GM10847 (cell line): ENCODE measurements around the gene VENTX.
A peak's percentile ranks its signal among the peaks of the same experiment; 100 is the strongest.

Experiments used
- POLR2A ChIP-seq: IDR thresholded peaks from 2 replicates; pipeline ENCODE4 v1.6.1; 2011; ENCODE audit not compliant: insufficient read length; ENCODE audit errors: extremely low read depth

The VENTX gene

DNA sequence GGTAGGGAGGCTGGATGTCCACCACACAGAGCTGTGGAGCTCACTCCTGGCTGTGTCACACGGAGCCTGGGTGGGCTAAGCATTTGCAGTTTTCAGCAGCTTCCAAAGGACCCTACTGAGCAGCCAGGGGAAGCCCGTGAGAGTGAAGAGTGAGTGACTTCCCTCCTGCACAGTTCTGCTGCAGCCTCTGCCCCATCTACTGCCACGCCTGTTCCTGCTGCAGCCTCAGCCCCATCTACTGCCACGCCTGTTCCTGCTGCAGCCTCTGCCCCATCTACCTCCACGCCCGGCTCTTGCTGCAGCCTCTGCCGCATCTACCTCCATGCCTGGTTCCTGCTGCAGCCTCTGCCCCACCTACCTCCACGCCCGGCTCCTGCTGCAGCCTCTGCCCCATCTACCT, 26.8 kb downstream of the VENTX start:
- TF ChIP-seq POLR2A, result no peak

- no peak for TF ChIP-seq POLR2A
Measured at GRCh38 chr10:133266056-133266795, 28.6 kb downstream of the VENTX start.

- no peak for TF ChIP-seq POLR2A
Measured at GRCh38 chr10:133267293-133267692, 29.6 kb downstream of the VENTX start.

DNA sequence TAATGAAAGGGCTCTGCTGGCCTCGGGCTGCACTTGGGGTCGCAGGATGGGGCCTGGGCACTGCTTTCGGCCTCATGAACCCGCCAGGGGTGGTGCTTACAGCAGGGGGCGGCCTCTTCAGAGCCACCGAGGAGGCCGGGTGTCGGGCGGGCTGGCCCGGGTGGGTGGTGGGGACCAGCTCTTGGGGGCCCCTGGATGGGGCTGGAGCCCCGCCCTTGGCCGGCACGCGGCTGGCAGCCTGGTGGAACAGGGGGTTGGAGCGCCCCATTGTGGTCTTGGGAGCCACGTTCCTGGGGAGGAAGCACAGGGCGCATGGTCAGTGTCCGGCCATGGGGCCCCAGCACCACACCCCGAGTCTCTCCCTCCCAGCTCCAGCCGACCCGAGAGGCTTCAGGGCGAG, 30.2 kb downstream of the VENTX start:
- TF ChIP-seq POLR2A, result no peak

DNA sequence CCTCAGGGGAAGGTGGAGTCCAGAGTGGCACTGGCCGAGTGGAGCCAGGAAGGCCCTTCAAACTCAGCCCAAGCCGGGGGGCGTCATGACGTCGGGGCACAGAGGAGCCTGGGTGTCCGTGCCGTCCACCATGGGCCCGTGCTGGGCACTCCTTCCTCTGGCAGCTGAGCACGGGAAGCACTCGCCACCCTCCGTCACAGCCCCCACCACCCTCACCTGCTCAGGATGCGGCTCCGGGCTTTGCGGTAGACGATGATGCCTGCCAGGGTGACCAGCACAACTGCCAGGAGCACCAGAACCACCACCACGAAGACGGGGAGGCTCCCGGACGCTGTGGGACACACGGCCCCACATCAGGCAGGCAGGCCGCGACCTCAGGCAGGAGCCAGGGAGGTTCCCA, 30.9 kb downstream of the VENTX start:
- no peak for TF ChIP-seq POLR2A

GRCh38 chr10:133269367-133269766, 31.7 kb downstream of the VENTX start:
- no peak for TF ChIP-seq POLR2A

DNA sequence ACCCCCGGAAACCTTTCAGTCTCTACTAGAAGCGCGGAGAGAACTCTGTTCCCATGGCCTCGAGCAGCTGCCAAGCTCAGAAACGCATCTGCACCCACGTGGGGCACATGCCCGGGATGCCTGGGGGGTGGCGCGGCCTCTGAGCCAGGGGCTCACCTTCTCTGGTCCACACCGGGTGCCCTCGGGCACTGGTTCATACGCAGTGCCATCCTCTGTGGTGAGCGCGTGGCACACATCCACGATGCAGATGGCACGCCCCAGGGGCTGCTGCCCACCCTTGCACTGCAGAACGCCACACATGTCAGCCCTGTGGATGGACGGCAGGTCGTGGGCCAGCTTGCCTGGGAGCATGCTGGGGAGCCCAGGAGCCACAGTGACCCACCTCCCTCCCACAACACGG, 32.5 kb downstream of the VENTX start:
- no peak for TF ChIP-seq POLR2A

GRCh38 chr10:133270773-133271297, 33.2 kb downstream of the VENTX start:
- TF ChIP-seq POLR2A, result no peak

- no peak for TF ChIP-seq POLR2A
Measured at GRCh38 chr10:133271521-133272300, 34.1 kb downstream of the VENTX start.

- no peak for TF ChIP-seq POLR2A
Measured at GRCh38 chr10:133272301-133272963, 34.8 kb downstream of the VENTX start.

- TF ChIP-seq POLR2A, result no peak
Measured at GRCh38 chr10:133272964-133273420, 35.3 kb downstream of the VENTX start.

DNA sequence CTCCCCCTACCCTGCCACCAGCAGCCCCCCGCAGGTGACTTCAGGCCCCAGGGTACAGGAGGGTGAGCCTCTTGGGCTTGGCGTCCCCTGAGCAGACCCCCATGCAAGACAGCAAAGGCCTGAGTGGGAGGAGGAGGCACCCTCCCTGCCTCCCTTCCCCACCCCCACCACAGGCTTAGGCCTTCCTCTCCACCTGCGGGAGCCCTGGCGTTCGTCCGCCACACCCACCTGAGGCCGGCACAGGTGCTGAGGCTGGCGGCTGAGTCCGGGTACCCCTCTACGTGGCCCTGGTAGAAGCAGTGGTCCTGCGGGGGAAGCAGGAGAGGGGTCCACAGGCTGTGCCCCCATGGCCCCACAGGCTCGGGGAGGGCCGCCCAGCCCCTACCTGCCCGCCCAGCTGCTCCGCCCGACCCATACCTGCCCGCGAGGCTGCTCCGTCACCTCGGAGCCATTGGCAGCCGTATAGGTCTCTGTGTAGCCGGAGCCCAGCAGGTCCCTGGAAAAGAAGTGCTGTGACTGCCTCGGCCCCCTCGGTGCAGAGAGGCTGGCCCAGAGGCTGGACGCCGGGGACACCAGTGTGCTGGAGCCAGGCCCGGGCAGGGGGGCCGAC, 36.0 kb downstream of the VENTX start:
- TF ChIP-seq POLR2A, result no peak

DNA sequence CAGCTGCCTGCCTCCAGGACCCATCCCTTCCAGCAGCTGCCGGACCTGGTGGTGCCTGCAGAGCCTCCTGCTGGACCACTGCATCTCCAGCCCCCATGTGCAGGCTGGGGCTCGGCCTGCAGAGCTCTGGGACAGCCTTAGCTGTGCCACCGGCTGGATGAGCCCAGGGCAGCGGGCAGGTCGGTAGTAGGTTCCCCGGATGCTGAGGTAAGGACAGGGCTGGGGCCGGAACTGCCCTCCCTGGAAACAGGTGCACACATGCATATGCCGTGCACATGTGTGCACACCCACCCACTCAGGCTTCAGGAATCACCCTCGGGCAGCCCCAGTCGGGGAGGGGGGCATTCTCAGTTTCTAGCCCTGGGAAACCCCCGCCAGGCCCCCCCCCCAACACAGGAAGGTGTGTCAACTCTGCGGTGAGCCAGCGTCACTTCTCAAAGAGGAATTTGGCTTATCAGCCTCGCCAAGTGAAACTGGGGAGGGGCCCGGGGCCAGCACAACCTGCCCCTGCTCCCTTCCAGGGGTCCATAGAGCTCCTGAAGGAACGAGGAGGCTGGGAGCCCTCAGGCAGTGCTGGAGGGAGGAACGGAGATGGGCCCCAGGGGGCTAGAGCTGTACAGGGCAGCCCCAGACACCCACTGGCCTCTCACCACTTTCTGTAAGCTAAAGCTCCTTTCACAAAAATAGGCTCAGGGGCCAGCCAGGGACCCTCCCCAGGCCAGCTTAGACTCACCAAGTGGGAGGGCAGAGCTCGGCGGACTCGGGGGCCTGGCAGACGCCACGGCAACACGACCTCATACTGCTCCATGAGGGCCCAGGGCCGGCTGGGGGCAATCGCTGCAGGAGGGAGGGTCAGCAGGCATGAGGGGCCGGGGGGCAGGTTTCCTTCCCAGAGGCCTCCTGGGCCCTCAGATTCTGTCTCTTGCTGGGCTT, 37.4 kb downstream of the VENTX start:
- TF ChIP-seq POLR2A, result peak; percentile 31

GRCh38 chr10:133275684-133276092, 38.0 kb downstream of the VENTX start:
- peak; percentile 5 for TF ChIP-seq POLR2A
